Measurements from ENCODE around the gene ZBTB17.

GRCh38 chr1:16018749-16019643 is 43.1 kb upstream of the ZBTB17 start:
- TF ChIP-seq EZH2phosphoT487 (IDR thresholded peaks at IDR 0.05; ENCODE audit: borderline replicate concordance, low read length) (no peak), EZH2 (IDR thresholded peaks at IDR 0.05; ENCODE audit: low read length, unreplicated experiment) (no peak), CTCF (conservative IDR thresholded peaks at IDR 0.05; ENCODE audit: low read depth, low read length) (no peak)

Data from PC-3 (cell line).